Mucosa of rectum (tissue), 2 donors: ENCODE measurements around the gene DHRS7C.

Source experiments
- H3K27ac ChIP-seq, 2 donors: one replicate each; pipeline ENCODE4 v1.7.0; 2013; ENCODE audit warnings: inconsistent platforms in 2 of 2, low read depth in 2 of 2, low read length in 2 of 2
- H3K27me3 ChIP-seq, 2 donors: one replicate each; pipeline ENCODE4 v1.7.0; 2013; ENCODE audit warnings: low read length in 2 of 2; ENCODE audit not compliant: control insufficient read depth in 2 of 2, insufficient read depth in 2 of 2
- H3K36me3 ChIP-seq, 2 donors: one replicate each; pipeline ENCODE4 v1.7.0; 2013; ENCODE audit warnings: low read length in 2 of 2; ENCODE audit not compliant: control insufficient read depth in 2 of 2, insufficient read depth in 2 of 2
- H3K4me1 ChIP-seq, 2 donors: one replicate each; pipeline ENCODE4 v1.7.0; 2013; ENCODE audit warnings: low read length in 2 of 2, mild to moderate bottlenecking in 1 of 2; ENCODE audit not compliant: control insufficient read depth in 2 of 2, insufficient read depth in 2 of 2
- H3K4me3 ChIP-seq, 2 donors: one replicate each; pipeline ENCODE4 v1.7.0; 2013; ENCODE audit warnings: low read length in 2 of 2
- H3K9ac ChIP-seq, 2 donors: one replicate each; pipeline ENCODE4 v1.7.0; 2013; ENCODE audit warnings: low read length in 2 of 2, low read depth in 1 of 2, mild to moderate bottlenecking in 1 of 2
- H3K9me3 ChIP-seq, 2 donors: one replicate each; pipeline ENCODE4 v1.7.0; 2013; ENCODE audit warnings: low read length in 2 of 2; ENCODE audit not compliant: control insufficient read depth in 2 of 2
- donor health status: healthy.
- donor health status: Normal muscosa, but diverticular disease.

Gene DHRS7C

GRCh38 chr17:9824094-9824493 is 32.7 kb upstream of the DHRS7C start:
- Histone ChIP-seq H3K36me3 (no peaks in the 10 kb centered on the region), H3K4me1 (no peaks in the 10 kb centered on the region), H3K9me3 (no peaks in the 10 kb centered on the region), H3K9ac (no peak overlapping the region), H3K4me3 (no peak overlapping the region), H3K27me3 (no peaks in the 10 kb centered on the region), H3K27ac (no peak overlapping the region)

- no peak within 1 kb of the TSS for H3K27ac ChIP-seq
- no peaks in the 10 kb centered on the region for H3K36me3 ChIP-seq
- no peaks in the 10 kb centered on the region for H3K4me1 ChIP-seq
- H3K9me3 ChIP-seq: no peaks in the 10 kb centered on the region
- H3K4me3 ChIP-seq: no peak within 1 kb of the TSS
- no peaks in the 10 kb centered on the region for H3K27me3 ChIP-seq
- no peak within 1 kb of the TSS for H3K9ac ChIP-seq
Observed at GRCh38 chr17:9821921-9822320, 30.5 kb upstream of the DHRS7C start, which contains the start of gene GSG1L2. GSG1L2 (minus strand) TSS chr17:9822079; CDS start chr17:9822071, 8 bp downstream.

- Histone ChIP-seq H3K4me3 (no peak overlapping the region), H3K4me1 (no peaks in the 10 kb centered on the region), H3K27ac (no peak overlapping the region), H3K27me3 (no peaks in the 10 kb centered on the region), H3K9ac (no peak overlapping the region), H3K36me3 (no peaks in the 10 kb centered on the region), H3K9me3 (no peaks in the 10 kb centered on the region)
Observed at GRCh38 chr17:9820448-9820847, 29.1 kb upstream of the DHRS7C start.

- no peaks in the 10 kb centered on the region for H3K27me3 ChIP-seq
- H3K4me1 ChIP-seq: no peaks in the 10 kb centered on the region
- no peak overlapping the region for H3K4me3 ChIP-seq
- no peak overlapping the region for H3K9ac ChIP-seq
- H3K9me3 ChIP-seq: no peaks in the 10 kb centered on the region
- H3K27ac ChIP-seq: no peak overlapping the region
- H3K36me3 ChIP-seq: no peaks in the 10 kb centered on the region
Observed at GRCh38 chr17:9818760-9819159, 27.4 kb upstream of the DHRS7C start.

- no peaks in the 10 kb centered on the region for H3K27me3 ChIP-seq
- no peaks in the 10 kb centered on the region for H3K36me3 ChIP-seq
- no peak overlapping the region for H3K27ac ChIP-seq
- no peaks in the 10 kb centered on the region for H3K9me3 ChIP-seq
- H3K4me1 ChIP-seq: no peaks in the 10 kb centered on the region
- H3K4me3 ChIP-seq: no peak overlapping the region
- H3K9ac ChIP-seq: no peak overlapping the region
Observed at GRCh38 chr17:9817086-9817485, 25.7 kb upstream of the DHRS7C start.

GRCh38 chr17:9816472-9816871 is 25.1 kb upstream of the DHRS7C start:
- Histone ChIP-seq H3K4me3 (no peak overlapping the region), H3K36me3 (no peaks in the 10 kb centered on the region), H3K4me1 (no peaks in the 10 kb centered on the region), H3K27ac (no peak overlapping the region), H3K9ac (no peak overlapping the region), H3K27me3 (no peaks in the 10 kb centered on the region), H3K9me3 (no peaks in the 10 kb centered on the region)

- no peaks in the 10 kb centered on the region for H3K9me3 ChIP-seq
- H3K4me1 ChIP-seq: no peaks in the 10 kb centered on the region
- no peak overlapping the region for H3K4me3 ChIP-seq
- no peak overlapping the region for H3K27ac ChIP-seq
- H3K9ac ChIP-seq: no peak overlapping the region
- H3K36me3 ChIP-seq: no peaks in the 10 kb centered on the region
- no peaks in the 10 kb centered on the region for H3K27me3 ChIP-seq
Observed at GRCh38 chr17:9814337-9814945, 23.0 kb upstream of the DHRS7C start.

- Histone ChIP-seq H3K4me1 (no peaks in the 10 kb centered on the region), H3K9me3 (no peaks in the 10 kb centered on the region), H3K4me3 (no peak overlapping the region), H3K9ac (no peak overlapping the region), H3K36me3 (no peaks in the 10 kb centered on the region), H3K27ac (no peak overlapping the region), H3K27me3 (no peaks in the 10 kb centered on the region)
Observed at GRCh38 chr17:9813166-9813565, 21.8 kb upstream of the DHRS7C start.

GRCh38 chr17:9811537-9811936 is 20.1 kb upstream of the DHRS7C start:
- Histone ChIP-seq H3K9me3 (no peaks in the 10 kb centered on the region), H3K36me3 (no peaks in the 10 kb centered on the region), H3K27me3 (peaks cover 0 to 3% of the 10 kb centered on the region in 2 donors), H3K9ac (no peak overlapping the region), H3K27ac (no peak overlapping the region), H3K4me1 (no peaks in the 10 kb centered on the region), H3K4me3 (no peak overlapping the region)

- H3K9me3 ChIP-seq: no peaks in the 10 kb centered on the region
- H3K27ac ChIP-seq: no peak overlapping the region
- H3K4me3 ChIP-seq: no peak overlapping the region
- H3K4me1 ChIP-seq: no peaks in the 10 kb centered on the region
- H3K36me3 ChIP-seq: no peaks in the 10 kb centered on the region
- H3K27me3 ChIP-seq: peaks cover 0 to 3% of the 10 kb centered on the region in 2 donors
- H3K9ac ChIP-seq: no peak overlapping the region
Observed at GRCh38 chr17:9811086-9811485, 19.7 kb upstream of the DHRS7C start.
